B cell (primary cell): ENCODE results near the gene NEK6.

Source experiments
- CTCF ChIP-seq: fragments of 200-600 bp; IDR thresholded peaks from one replicate; pipeline ENCODE4 v1.8.0; 2022; ENCODE audit warnings: antibody characterized with exemption, mild to moderate bottlenecking
- EZH2 ChIP-seq: IDR thresholded peaks from 2 replicates; pipeline ENCODE4 v1.6.1; 2012; ENCODE audit warnings: borderline replicate concordance, low read depth, mild to moderate bottlenecking, moderate library complexity, low read length; ENCODE audit not compliant: insufficient read depth, poor library complexity, severe bottlenecking

- no peak for TF ChIP-seq CTCF
- no peak for TF ChIP-seq EZH2
These were observed 41.0 kb downstream of the NEK6 start for GRCh38 chr9:124298646-124299235.
